Osteocyte (in vitro differentiated cells): ENCODE measurements around the gene SUSD3. TPM values are rescaled to one million over a fixed set of nuclear protein-coding genes. Genes with fewer than 3 reads are reported as not detected.

Experiments used
- DNase-seq: peaks from one replicate; pipeline ENCODE4 v3.0.0; 2021; ENCODE audit warnings: mixed read lengths; ENCODE audit not compliant: unreplicated experiment; ENCODE audit errors: extremely low spot score
- H3K27ac Mint-ChIP-seq: one replicate; pipeline ENCODE4 v1.8.0; 2021; ENCODE audit warnings: mild to moderate bottlenecking, mixed read lengths; ENCODE audit not compliant: unreplicated experiment
- H3K27me3 Mint-ChIP-seq: one replicate; pipeline ENCODE4 v1.8.0; 2021; ENCODE audit warnings: mixed read lengths; ENCODE audit not compliant: unreplicated experiment
- H3K36me3 Mint-ChIP-seq: one replicate; pipeline ENCODE4 v1.8.0; 2021; ENCODE audit warnings: mixed read lengths; ENCODE audit not compliant: unreplicated experiment
- H3K4me1 Mint-ChIP-seq: one replicate; pipeline ENCODE4 v1.8.0; 2021; ENCODE audit warnings: mixed read lengths; ENCODE audit not compliant: unreplicated experiment
- H3K4me3 Mint-ChIP-seq: one replicate; pipeline ENCODE4 v1.8.0; 2021; ENCODE audit warnings: mild to moderate bottlenecking, moderate library complexity, mixed read lengths; ENCODE audit not compliant: unreplicated experiment
- H3K9me3 Mint-ChIP-seq: one replicate; pipeline ENCODE4 v1.8.0; 2021; ENCODE audit warnings: mixed read lengths; ENCODE audit not compliant: unreplicated experiment
- total RNA-seq: library from RNA; stranded (reverse); gene quantifications from 2 replicates; pipeline ENCODE4 v1.2.1, GENCODE V29; 2021
- TF ChIP-seq, protein P1 (sequence below): fragments of 200-600 bp; sonication (generic); IDR thresholded peaks from 2 replicates; pipeline ENCODE4 v1.5.0; 2021; ENCODE audit warnings: antibody characterized with exemption, mild to moderate bottlenecking, moderate library complexity

Gene SUSD3
- total RNA-seq, 1 donor from 2014 or later, result not detected

DNA sequence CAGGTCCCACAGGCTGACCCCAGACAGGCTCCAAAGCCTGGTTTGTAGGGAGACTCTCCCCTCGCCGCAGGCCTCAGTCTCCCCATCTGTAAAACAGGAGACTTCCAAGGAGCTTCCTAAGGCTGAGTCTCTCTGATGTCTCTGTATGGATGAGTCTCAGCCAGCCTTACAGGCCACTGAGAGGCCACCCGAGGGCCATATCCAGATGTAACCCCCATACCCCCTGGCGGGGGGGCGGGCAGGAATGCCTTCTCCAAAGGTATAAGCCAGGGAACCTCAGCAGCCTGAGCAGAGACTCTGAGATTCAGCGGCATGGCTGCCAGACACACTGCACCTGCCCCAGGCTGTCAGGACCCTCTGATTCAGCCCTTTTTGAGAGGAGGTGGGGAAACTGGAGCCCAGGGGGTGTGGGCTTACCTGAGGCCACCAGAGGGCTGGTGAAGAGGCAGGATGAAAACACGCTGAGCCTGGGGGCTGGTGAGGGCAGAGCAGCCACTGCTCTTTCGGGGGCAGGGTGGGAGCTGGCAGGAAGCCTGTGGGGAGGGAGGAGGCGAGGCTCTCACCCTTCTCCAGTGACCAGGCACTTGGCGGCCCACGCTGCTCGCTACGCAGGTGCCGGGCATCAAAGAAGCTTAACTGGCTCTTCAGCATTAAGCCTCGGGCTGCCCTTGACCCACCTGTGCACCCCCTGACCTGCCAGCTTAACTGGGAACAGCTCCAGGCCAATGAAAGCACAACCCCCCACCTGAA lies 5.5 kb upstream of the SUSD3 start:
- H3K4me1 Mint-ChIP-seq, result peaks cover under 1% of the 10 kb centered on the region
- H3K4me3 Mint-ChIP-seq, result no peak overlapping the region
- DNase-seq, result no peak
- no peaks in the 10 kb centered on the region for H3K27me3 Mint-ChIP-seq
- TF ChIP-seq, protein P1, sequence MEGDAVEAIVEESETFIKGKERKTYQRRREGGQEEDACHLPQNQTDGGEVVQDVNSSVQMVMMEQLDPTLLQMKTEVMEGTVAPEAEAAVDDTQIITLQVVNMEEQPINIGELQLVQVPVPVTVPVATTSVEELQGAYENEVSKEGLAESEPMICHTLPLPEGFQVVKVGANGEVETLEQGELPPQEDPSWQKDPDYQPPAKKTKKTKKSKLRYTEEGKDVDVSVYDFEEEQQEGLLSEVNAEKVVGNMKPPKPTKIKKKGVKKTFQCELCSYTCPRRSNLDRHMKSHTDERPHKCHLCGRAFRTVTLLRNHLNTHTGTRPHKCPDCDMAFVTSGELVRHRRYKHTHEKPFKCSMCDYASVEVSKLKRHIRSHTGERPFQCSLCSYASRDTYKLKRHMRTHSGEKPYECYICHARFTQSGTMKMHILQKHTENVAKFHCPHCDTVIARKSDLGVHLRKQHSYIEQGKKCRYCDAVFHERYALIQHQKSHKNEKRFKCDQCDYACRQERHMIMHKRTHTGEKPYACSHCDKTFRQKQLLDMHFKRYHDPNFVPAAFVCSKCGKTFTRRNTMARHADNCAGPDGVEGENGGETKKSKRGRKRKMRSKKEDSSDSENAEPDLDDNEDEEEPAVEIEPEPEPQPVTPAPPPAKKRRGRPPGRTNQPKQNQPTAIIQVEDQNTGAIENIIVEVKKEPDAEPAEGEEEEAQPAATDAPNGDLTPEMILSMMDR, result no peak
- H3K27ac Mint-ChIP-seq, result no peak overlapping the region
- H3K9me3 Mint-ChIP-seq, result no peaks in the 10 kb centered on the region
- no peaks in the 10 kb centered on the region for H3K36me3 Mint-ChIP-seq

GRCh38 chr9:93053781-93054331 lies 4.6 kb upstream of the SUSD3 start:
- Mint-ChIP-seq H3K27ac (no peak overlapping the region), H3K36me3 (no peaks in the 10 kb centered on the region), H3K4me1 (peaks cover 1% of the 10 kb centered on the region), H3K4me3 (no peak overlapping the region), H3K27me3 (no peaks in the 10 kb centered on the region), H3K9me3 (no peaks in the 10 kb centered on the region)
- DNase-seq, result no peak
- TF ChIP-seq, protein P1, result no peak

- Mint-ChIP-seq H3K4me3 (no peak overlapping the region), H3K36me3 (no peaks in the 10 kb centered on the region), H3K4me1 (peaks cover 5% of the 10 kb centered on the region), H3K27ac (no peak overlapping the region), H3K27me3 (peaks cover 4% of the 10 kb centered on the region), H3K9me3 (no peaks in the 10 kb centered on the region)
- DNase-seq, result no peak
- TF ChIP-seq, protein P1, result no peak
These were observed 3.5 kb upstream of the SUSD3 start for GRCh38 chr9:93054758-93055704.

DNA sequence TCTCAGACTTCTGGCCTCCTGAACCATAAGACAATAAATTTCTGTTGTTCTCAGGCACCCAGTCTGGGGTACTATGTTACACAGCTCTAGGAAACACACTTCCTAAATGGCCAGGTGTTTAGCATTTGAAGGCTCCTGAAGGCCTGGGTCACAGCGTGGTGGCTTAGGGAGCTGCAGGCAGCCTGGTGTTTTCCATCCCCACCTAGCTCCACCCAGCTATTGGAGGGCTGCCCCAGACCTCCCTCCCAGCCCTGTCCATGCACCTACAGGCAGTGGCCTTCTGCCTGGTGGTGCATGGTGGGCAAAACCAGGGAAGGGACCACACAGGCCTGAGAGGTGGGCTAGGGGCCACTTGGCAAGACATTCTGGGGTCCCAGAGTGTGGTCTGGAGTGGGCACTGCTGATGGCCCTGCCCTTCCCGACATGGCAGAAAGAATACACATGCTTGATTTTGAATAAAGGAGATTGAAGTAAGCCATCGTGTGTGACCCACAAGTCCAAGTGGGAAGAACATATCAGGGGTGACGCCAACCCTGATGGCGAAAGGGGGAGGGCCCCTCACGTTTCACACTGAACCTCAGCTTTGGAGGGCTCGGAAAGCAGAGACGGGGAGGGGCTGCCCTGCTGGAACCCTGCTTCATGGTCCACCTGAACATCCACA lies 1.3 kb upstream of the SUSD3 start:
- Mint-ChIP-seq H3K27me3 (peaks cover 15% of the 10 kb centered on the region), H3K9me3 (no peaks in the 10 kb centered on the region), H3K27ac (no peak overlapping the region), H3K4me1 (peaks cover 5% of the 10 kb centered on the region), H3K4me3 (no peak overlapping the region), H3K36me3 (no peaks in the 10 kb centered on the region)
- TF ChIP-seq, protein P1, result no peak
- DNase-seq, result no peak
